ENCODE data around the gene KRTAP10-2.

GRCh38 chr21:44530221-44530902, 20.9 kb downstream of the KRTAP10-2 start:
- TF ChIP-seq CTCF (IDR thresholded peaks at IDR 0.05) = no peak
- no peak for TF ChIP-seq POLR2A (IDR thresholded peaks at IDR 0.05)

Measured in vagina (tissue), 2 donors.